ENCODE data around the gene N4BP2.
"Not testable (repeated sequence)": the region's sequence is repeated elsewhere in the genome, so short reads cannot be mapped to it uniquely, and the experiment has no call there.

Gene N4BP2

DNA sequence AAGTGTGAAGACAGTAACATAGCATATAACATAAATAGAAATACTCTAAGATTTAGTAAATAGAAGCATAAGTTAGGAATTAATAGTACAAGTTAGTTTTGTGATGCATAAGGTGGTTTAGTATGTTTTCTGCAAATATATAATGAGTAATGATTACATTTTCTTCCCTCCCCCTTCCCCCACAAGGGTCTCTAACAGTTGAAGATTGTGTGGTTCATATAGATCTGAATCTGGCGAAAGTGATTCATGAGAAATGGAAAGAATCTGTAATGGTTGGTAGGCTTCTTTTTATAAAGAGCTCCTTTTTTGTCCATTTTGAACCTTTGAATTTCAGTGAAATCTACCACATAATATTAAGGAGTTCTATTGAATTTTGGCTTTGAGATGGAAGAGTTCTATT is 66.3 kb downstream of the N4BP2 start:
- no peaks in the 10 kb centered on the region for H3K27me3 Mint-ChIP-seq
- no peak for ATAC-seq
- peaks cover 9% of the 10 kb centered on the region for H3K36me3 Mint-ChIP-seq
- no peaks in the 10 kb centered on the region for H3K9me3 Mint-ChIP-seq
- H3K4me3 Mint-ChIP-seq, result no peak overlapping the region
- H3K27ac Mint-ChIP-seq, result no peak overlapping the region
- H3K4me1 Mint-ChIP-seq, result peaks cover 12% of the 10 kb centered on the region

- Mint-ChIP-seq H3K4me1 (peaks cover 12% of the 10 kb centered on the region), H3K27ac (no peak overlapping the region), H3K9me3 (no peaks in the 10 kb centered on the region), H3K36me3 (peaks cover 5% of the 10 kb centered on the region), H3K27me3 (no peaks in the 10 kb centered on the region), H3K4me3 (no peak overlapping the region)
- ATAC-seq, result no peak
Observed at GRCh38 chr4:40124690-40125089, 68.0 kb downstream of the N4BP2 start.

- ATAC-seq, result no peak
- Mint-ChIP-seq H3K9me3 (no peaks in the 10 kb centered on the region), H3K36me3 (peaks cover 3% of the 10 kb centered on the region), H3K27ac (no peak overlapping the region), H3K4me1 (no peaks in the 10 kb centered on the region), H3K4me3 (no peak overlapping the region), H3K27me3 (no peaks in the 10 kb centered on the region)
Observed at GRCh38 chr4:40130401-40131036, 73.9 kb downstream of the N4BP2 start.

DNA sequence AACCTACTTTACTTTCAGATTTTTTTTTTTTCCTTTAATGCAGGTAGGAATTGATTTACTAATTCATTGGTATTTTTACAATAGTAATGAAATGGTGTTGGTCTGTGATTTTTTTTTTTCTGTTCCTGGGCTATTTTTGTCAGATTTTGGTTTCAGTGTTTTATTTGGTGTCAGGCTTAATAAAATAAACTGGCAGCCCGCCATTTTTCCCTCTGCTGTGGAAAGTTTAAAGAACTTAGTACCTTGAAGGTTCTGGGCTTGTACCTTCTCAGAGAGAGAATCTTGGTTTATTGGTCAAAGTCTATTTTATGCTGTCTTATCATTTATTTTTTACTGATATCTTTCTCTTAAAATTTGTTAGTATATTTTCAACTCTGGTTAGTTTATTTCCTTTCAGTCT is 76.2 kb downstream of the N4BP2 start:
- ATAC-seq, result no peak
- Mint-ChIP-seq H3K4me3 (no peak overlapping the region), H3K9me3 (no peaks in the 10 kb centered on the region), H3K27ac (no peak overlapping the region), H3K36me3 (peaks cover 24% of the 10 kb centered on the region), H3K27me3 (no peaks in the 10 kb centered on the region), H3K4me1 (peaks cover 6% of the 10 kb centered on the region)

- no peaks in the 10 kb centered on the region for H3K9me3 Mint-ChIP-seq
- ATAC-seq, result no peak
- no peaks in the 10 kb centered on the region for H3K27me3 Mint-ChIP-seq
- peaks cover 30% of the 10 kb centered on the region for H3K36me3 Mint-ChIP-seq
- H3K4me1 Mint-ChIP-seq, result peaks cover 7% of the 10 kb centered on the region
- H3K4me3 Mint-ChIP-seq, result no peak overlapping the region
- H3K27ac Mint-ChIP-seq, result no peak overlapping the region
Observed at GRCh38 chr4:40134206-40134917, 77.7 kb downstream of the N4BP2 start.

- H3K27me3 Mint-ChIP-seq, H3K4me3 Mint-ChIP-seq, H3K9me3 Mint-ChIP-seq, H3K4me1 Mint-ChIP-seq, H3K27ac Mint-ChIP-seq, ATAC-seq: not testable (repeated sequence)
- H3K36me3 Mint-ChIP-seq, result peaks cover 36% of the 10 kb centered on the region
Observed at GRCh38 chr4:40136202-40136601, 79.6 kb downstream of the N4BP2 start.

GRCh38 chr4:40140196-40140595 is 83.5 kb downstream of the N4BP2 start:
- Mint-ChIP-seq H3K9me3 (no peaks in the 10 kb centered on the region), H3K27me3 (no peaks in the 10 kb centered on the region), H3K4me3 (no peak overlapping the region), H3K36me3 (peaks cover 51% of the 10 kb centered on the region), H3K4me1 (peaks cover 7% of the 10 kb centered on the region), H3K27ac (no peak overlapping the region)
- ATAC-seq, result no peak

DNA sequence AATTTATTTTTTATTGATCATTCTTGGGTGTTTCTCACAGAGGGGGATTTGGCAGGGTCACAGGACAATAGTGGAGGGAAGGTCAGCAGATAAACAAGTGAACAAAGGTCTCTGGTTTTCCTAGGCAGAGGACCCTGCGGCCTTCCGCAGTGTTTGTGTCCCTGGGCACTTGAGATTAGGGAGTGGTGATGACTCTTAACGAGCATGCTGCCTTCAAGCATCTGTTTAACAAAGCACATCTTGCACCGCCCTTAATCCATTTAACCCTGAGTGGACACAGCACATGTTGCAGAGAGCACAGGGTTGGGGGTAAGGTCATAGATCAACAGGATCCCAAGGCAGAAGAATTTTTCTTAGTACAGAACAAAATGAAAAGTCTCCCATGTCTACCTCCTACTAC is 83.9 kb downstream of the N4BP2 start:
- not testable (repeated sequence) for H3K27ac Mint-ChIP-seq, H3K4me3 Mint-ChIP-seq, H3K9me3 Mint-ChIP-seq, H3K4me1 Mint-ChIP-seq, H3K27me3 Mint-ChIP-seq, ATAC-seq
- H3K36me3 Mint-ChIP-seq, result peaks cover 47% of the 10 kb centered on the region

- no peak for ATAC-seq
- Mint-ChIP-seq H3K4me1 (no peaks in the 10 kb centered on the region), H3K4me3 (no peak overlapping the region), H3K27me3 (no peaks in the 10 kb centered on the region), H3K27ac (no peak overlapping the region), H3K36me3 (peaks cover 28% of the 10 kb centered on the region), H3K9me3 (no peaks in the 10 kb centered on the region)
Observed at GRCh38 chr4:40143926-40144508, 87.4 kb downstream of the N4BP2 start.

- no peaks in the 10 kb centered on the region for H3K27me3 Mint-ChIP-seq
- peaks cover 28% of the 10 kb centered on the region for H3K36me3 Mint-ChIP-seq
- no peaks in the 10 kb centered on the region for H3K9me3 Mint-ChIP-seq
- no peaks in the 10 kb centered on the region for H3K4me1 Mint-ChIP-seq
- no peak for ATAC-seq
- H3K27ac Mint-ChIP-seq, result no peak overlapping the region
- no peak overlapping the region for H3K4me3 Mint-ChIP-seq
Observed at GRCh38 chr4:40144716-40145115, 88.1 kb downstream of the N4BP2 start.

GRCh38 chr4:40147490-40147889 is 90.8 kb downstream of the N4BP2 start:
- Mint-ChIP-seq H3K36me3 (peaks cover 18% of the 10 kb centered on the region), H3K4me1 (peaks cover 12% of the 10 kb centered on the region)
- not testable (repeated sequence) for H3K9me3 Mint-ChIP-seq, ATAC-seq, H3K27me3 Mint-ChIP-seq, H3K27ac Mint-ChIP-seq, H3K4me3 Mint-ChIP-seq

GRCh38 chr4:40149960-40150385 is 93.3 kb downstream of the N4BP2 start:
- ATAC-seq, result peak; percentile 82
- H3K4me1 Mint-ChIP-seq, result peaks cover 12% of the 10 kb centered on the region
- peaks cover 11% of the 10 kb centered on the region for H3K36me3 Mint-ChIP-seq
- H3K27ac Mint-ChIP-seq, result peak overlapping the region; percentile 66
- no peaks in the 10 kb centered on the region for H3K27me3 Mint-ChIP-seq
- no peaks in the 10 kb centered on the region for H3K9me3 Mint-ChIP-seq
- H3K4me3 Mint-ChIP-seq, result no peak overlapping the region

GRCh38 chr4:40150932-40151331 is 94.3 kb downstream of the N4BP2 start:
- Mint-ChIP-seq H3K27me3 (no peaks in the 10 kb centered on the region), H3K4me3 (no peak overlapping the region), H3K9me3 (no peaks in the 10 kb centered on the region), H3K4me1 (peaks cover 12% of the 10 kb centered on the region), H3K36me3 (peaks cover 11% of the 10 kb centered on the region), H3K27ac (peak overlapping the region; percentile 51)
- no peak for ATAC-seq

- no peak for ATAC-seq
- Mint-ChIP-seq H3K4me3 (no peak overlapping the region), H3K36me3 (peaks cover 5% of the 10 kb centered on the region), H3K9me3 (no peaks in the 10 kb centered on the region), H3K27me3 (no peaks in the 10 kb centered on the region), H3K4me1 (peaks cover 12% of the 10 kb centered on the region), H3K27ac (no peak overlapping the region)
Observed at GRCh38 chr4:40152637-40153036, 96.0 kb downstream of the N4BP2 start.

GRCh38 chr4:40157436-40157835 is 100.8 kb downstream of the N4BP2 start:
- no peak overlapping the region for H3K4me3 Mint-ChIP-seq
- ATAC-seq, result no peak

DNA sequence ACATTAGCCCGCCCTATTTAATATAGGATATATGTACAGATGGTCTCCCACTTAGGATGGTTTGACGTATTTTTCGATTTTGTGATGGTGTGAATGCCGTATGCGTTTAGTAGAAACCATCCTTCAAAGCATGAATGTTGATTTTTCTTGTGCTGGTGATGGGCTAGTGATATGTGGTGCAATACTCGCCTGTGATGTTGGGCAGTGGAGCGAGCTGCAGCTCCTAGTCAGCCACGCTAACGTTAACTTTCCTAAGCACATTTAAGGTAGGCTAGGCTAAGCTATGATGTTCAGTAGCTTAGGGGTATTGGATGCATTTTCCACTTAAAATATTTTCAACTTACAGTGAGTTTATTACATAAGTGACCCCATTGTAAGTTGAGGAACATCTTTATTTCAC is 103.6 kb downstream of the N4BP2 start:
- peaks cover 6% of the 10 kb centered on the region for H3K4me1 Mint-ChIP-seq
- no peaks in the 10 kb centered on the region for H3K9me3 Mint-ChIP-seq
- peaks cover 8% of the 10 kb centered on the region for H3K36me3 Mint-ChIP-seq
- no peak overlapping the region for H3K4me3 Mint-ChIP-seq
- no peak for ATAC-seq
- no peak overlapping the region for H3K27ac Mint-ChIP-seq
- H3K27me3 Mint-ChIP-seq, result no peaks in the 10 kb centered on the region

More at GRCh38 chr4:40157436-40157835, 100.8 kb downstream of the N4BP2 start:
- H3K27ac Mint-ChIP-seq, result no peak overlapping the region
- no peaks in the 10 kb centered on the region for H3K4me1 Mint-ChIP-seq
- H3K36me3 Mint-ChIP-seq, result peaks cover 4% of the 10 kb centered on the region
- H3K9me3 Mint-ChIP-seq, result no peaks in the 10 kb centered on the region
- H3K27me3 Mint-ChIP-seq, result no peaks in the 10 kb centered on the region
